ENCODE results near the gene PCDH9. TPM values are rescaled to one million over a fixed set of nuclear protein-coding genes. Genes with fewer than 3 reads are reported as not detected.

The PCDH9 gene
- total RNA-seq, 1 donor from 2014 or later: 10.4 TPM

DNA sequence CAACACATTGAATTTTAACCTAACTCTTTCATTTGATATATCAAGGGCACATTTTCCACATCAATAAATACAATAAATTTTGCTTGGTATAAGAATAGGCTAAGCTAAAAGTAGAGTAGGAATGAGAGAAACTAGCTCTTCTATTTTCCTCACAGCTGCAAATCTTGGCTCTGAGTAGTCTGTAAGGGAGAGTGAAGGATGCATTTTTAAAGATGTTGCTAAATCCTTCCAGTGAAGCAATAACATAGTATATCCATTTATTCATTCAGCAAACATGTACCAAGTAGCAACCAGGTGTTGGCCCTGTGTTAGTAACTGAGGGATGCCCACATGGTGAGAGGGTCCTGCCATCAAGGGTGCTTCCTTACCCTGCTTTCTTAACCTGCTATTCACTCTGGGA lies 799.9 kb downstream of the PCDH9 start:
- Histone ChIP-seq H3K9ac (ENCODE audit: low read length) (no peak overlapping the region), H3K4me3 (ENCODE audit: insufficient read depth, low read depth, low read length) (no peak overlapping the region), H3K4me2 (ENCODE audit: low read length) (no peak overlapping the region), H2AFZ (ENCODE audit: low read depth, low read length) (no peak overlapping the region), H4K20me1 (ENCODE audit: insufficient read depth, low read length) (no peaks in the 10 kb centered on the region), H3K79me2 (ENCODE audit: insufficient read depth, low read length) (no peaks in the 10 kb centered on the region), H3K4me1 (ENCODE audit: insufficient read depth, low read length) (no peaks in the 10 kb centered on the region), H3K27ac (ENCODE audit: low read depth, low read length) (no peak overlapping the region), H3K27me3 (ENCODE audit: insufficient read depth, low read length) (no peaks in the 10 kb centered on the region), H3K9me3 (ENCODE audit: insufficient read depth, low read depth, low read length) (no peaks in the 10 kb centered on the region), H3K36me3 (ENCODE audit: insufficient read depth, low read length) (no peaks in the 10 kb centered on the region)
- FAIRE-seq (no peak), DNase-seq (ENCODE audit: low read depth) (no peak)
- TF ChIP-seq EZH2 (IDR thresholded peaks at IDR 0.05; ENCODE audit: insufficient read depth, low read length) (no peak), CTCF (IDR thresholded peaks at IDR 0.05; ENCODE audit: insufficient read depth, low read depth, low read length) (no peak)
- Mint-ChIP-seq H3K36me3 (ENCODE audit: low read depth, unreplicated experiment) (no peaks in the 10 kb centered on the region), H3K27ac (ENCODE audit: unreplicated experiment) (no peak overlapping the region), H3K4me1 (ENCODE audit: low read depth, unreplicated experiment) (no peaks in the 10 kb centered on the region), H3K4me3 (ENCODE audit: unreplicated experiment) (no peak overlapping the region), H3K9me3 (ENCODE audit: unreplicated experiment) (no peaks in the 10 kb centered on the region), H3K27me3 (ENCODE audit: low read depth, unreplicated experiment) (no peaks in the 10 kb centered on the region)

GRCh38 chr13:66429156-66429555 lies 801.0 kb downstream of the PCDH9 start:
- H3K27ac ChIP-seq (ENCODE audit: low read depth, low read length): no peak overlapping the region

More at GRCh38 chr13:66429156-66429555, 801.0 kb downstream of the PCDH9 start:
- Histone ChIP-seq H3K9ac (ENCODE audit: low read length) (no peak overlapping the region), H3K9me3 (ENCODE audit: insufficient read depth, low read depth, low read length) (no peaks in the 10 kb centered on the region), H3K4me2 (ENCODE audit: low read length) (no peak overlapping the region), H3K79me2 (ENCODE audit: insufficient read depth, low read length) (no peaks in the 10 kb centered on the region), H2AFZ (ENCODE audit: low read depth, low read length) (no peak overlapping the region), H3K4me3 (ENCODE audit: insufficient read depth, low read depth, low read length) (no peak overlapping the region), H4K20me1 (ENCODE audit: insufficient read depth, low read length) (no peaks in the 10 kb centered on the region), H3K36me3 (ENCODE audit: insufficient read depth, low read length) (no peaks in the 10 kb centered on the region), H3K27me3 (ENCODE audit: insufficient read depth, low read length) (no peaks in the 10 kb centered on the region), H3K4me1 (ENCODE audit: insufficient read depth, low read length) (no peaks in the 10 kb centered on the region)
- no peak for TF ChIP-seq EZH2 (IDR thresholded peaks at IDR 0.05; ENCODE audit: insufficient read depth, low read length)
- no peak for TF ChIP-seq CTCF (IDR thresholded peaks at IDR 0.05; ENCODE audit: insufficient read depth, low read depth, low read length)
- DNase-seq (ENCODE audit: low read depth): no peak
- H3K27me3 Mint-ChIP-seq (ENCODE audit: low read depth, unreplicated experiment): no peaks in the 10 kb centered on the region
- no peak for FAIRE-seq
- H3K27ac Mint-ChIP-seq (ENCODE audit: unreplicated experiment): no peak overlapping the region
- H3K9me3 Mint-ChIP-seq (ENCODE audit: unreplicated experiment): no peaks in the 10 kb centered on the region
- no peaks in the 10 kb centered on the region for H3K4me1 Mint-ChIP-seq (ENCODE audit: low read depth, unreplicated experiment)
- H3K4me3 Mint-ChIP-seq (ENCODE audit: unreplicated experiment): no peak overlapping the region
- no peaks in the 10 kb centered on the region for H3K36me3 Mint-ChIP-seq (ENCODE audit: low read depth, unreplicated experiment)

Data from astrocyte (in vitro differentiated cells and primary cell).